SK-N-SH (cell line): ENCODE results near the gene SMIM10L1. TPM values are rescaled to one million over a fixed set of nuclear protein-coding genes. Genes with fewer than 3 reads are reported as not detected.

Source experiments
- CTCF ChIA-PET: fragments of 300-600, 350-600 bp; formaldehyde crosslinking; extraction: SDS; loops from one replicate; lab custom pipeline; 2021; lab: Yijun Ruan, JAX
- POLR2A ChIA-PET: fragments of 350-600 bp; sonication (Branson Sonifier 250); formaldehyde crosslinking; extraction: SDS; loops from one replicate; lab custom pipeline; 2020; ENCODE audit warnings: antibody characterized with exemption, inconsistent platforms; lab: Yijun Ruan, JAX
- DNase-seq: peaks from one replicate; pipeline ENCODE4 v3.0.0; 2012
- H2AFZ ChIP-seq: fragments of 200-600 bp; sonication (generic); 2 replicates; pipeline ENCODE4 v1.8.1; 2016; ENCODE audit warnings: antibody characterized with exemption, mild to moderate bottlenecking, low read depth
- H3F3A ChIP-seq: fragments of 200-600 bp; sonication (generic); replicated peaks from 2 replicates; pipeline ENCODE3; 2016; ENCODE audit warnings: antibody characterized with exemption, mild to moderate bottlenecking; ENCODE audit not compliant: insufficient read depth
- H3K27ac ChIP-seq, 2 experiments: fragments of 200-500 bp in 1 of 2; fragments of 200-600 bp in 1 of 2; sonication (Bioruptor generic) in 1 of 2; sonication (generic), shearing (Covaris generic) in 1 of 2; 2 replicates each; pipeline versions ENCODE4 v1.5.1 to v1.6.1; 2014 to 2016; ENCODE audit warnings: low read depth in 2 of 2, inconsistent platforms in 1 of 2, low read length in 1 of 2, mild to moderate bottlenecking in 1 of 2, mixed read lengths in 1 of 2
- H3K27me3 ChIP-seq: fragments of 200-600 bp; sonication (generic), shearing (Covaris generic); 2 replicates; pipeline ENCODE4 v1.6.1; 2016; ENCODE audit warnings: mixed run types; ENCODE audit not compliant: insufficient read depth
- H3K36me3 ChIP-seq, 2 experiments: fragments of 200-500 bp in 1 of 2; fragments of 200-600 bp in 1 of 2; sonication (Bioruptor generic) in 1 of 2; sonication (generic) in 1 of 2; replicated peaks in 1 of 2; 2 replicates each; pipeline versions ENCODE3 to v1.5.1; 2014 to 2016; ENCODE audit warnings: low read length in 1 of 2, mild to moderate bottlenecking in 1 of 2; ENCODE audit not compliant: insufficient read depth in 2 of 2, control insufficient read depth in 1 of 2
- H3K4me1 ChIP-seq, 2 experiments: fragments of 200-500 bp in 1 of 2; fragments of 200-600 bp in 1 of 2; sonication (Bioruptor generic) in 1 of 2; sonication (generic), shearing (Covaris generic) in 1 of 2; 2 replicates each; pipeline versions ENCODE4 v1.5.1 to v1.6.1; 2014 to 2016; ENCODE audit warnings: low read depth in 1 of 2, low read length in 1 of 2, mixed run types in 1 of 2; ENCODE audit not compliant: insufficient read depth in 2 of 2, control insufficient read depth in 1 of 2
- H3K4me2 ChIP-seq: fragments of 200-600 bp; sonication (generic), shearing (Covaris generic); 2 replicates; pipeline ENCODE4 v1.6.1; 2017; ENCODE audit warnings: mixed run types
- H3K4me3 ChIP-seq, 2 experiments: fragments of 200-500 bp in 1 of 2; fragments of 200-600 bp in 1 of 2; sonication (Bioruptor generic) in 1 of 2; sonication (generic), shearing (Covaris generic) in 1 of 2; 2 replicates each; pipeline versions ENCODE4 v1.5.1 to v1.8.1; 2014 to 2016; ENCODE audit warnings: low read depth in 2 of 2, inconsistent platforms in 1 of 2, low read length in 1 of 2, mild to moderate bottlenecking in 1 of 2, mixed read lengths in 1 of 2, moderate library complexity in 1 of 2
- H3K79me2 ChIP-seq: fragments of 200-600 bp; sonication (generic); 2 replicates; pipeline ENCODE4 v1.8.1; 2017; ENCODE audit warnings: mild to moderate bottlenecking; ENCODE audit not compliant: insufficient read depth
- H3K9ac ChIP-seq: fragments of 200-600 bp; sonication (generic); 2 replicates; pipeline ENCODE4 v1.6.1; 2017; ENCODE audit warnings: mixed run types
- H3K9me2 ChIP-seq: fragments of 200-600 bp; sonication (generic); 2 replicates; pipeline ENCODE4 v1.6.1; 2017; ENCODE audit warnings: mixed run types
- H3K9me3 ChIP-seq: fragments of 200-600 bp; sonication (generic); 2 replicates; pipeline ENCODE4 v1.6.1; 2017; ENCODE audit warnings: mixed run types, mild to moderate bottlenecking, moderate library complexity
- H4K20me1 ChIP-seq: fragments of 200-600 bp; sonication (generic); 2 replicates; pipeline ENCODE4 v1.6.1; 2017; ENCODE audit warnings: mild to moderate bottlenecking, mixed run types; ENCODE audit not compliant: insufficient read depth
- CHD2 ChIP-seq: fragments of 150-350 bp; IDR thresholded peaks from 2 replicates; pipeline ENCODE4 v1.6.1; 2018; ENCODE audit warnings: low read length; ENCODE audit not compliant: partially characterized antibody
- ELF1 ChIP-seq: IDR thresholded peaks from 2 replicates; pipeline ENCODE4 v1.4.0; 2012
- EZH2phosphoT487 ChIP-seq: fragments of 200-600 bp; sonication (generic); IDR thresholded peaks from 2 replicates; pipeline ENCODE4 v1.6.1; 2017; ENCODE audit warnings: low read depth, mixed run types, mild to moderate bottlenecking, antibody characterized with exemption, moderate library complexity, borderline replicate concordance
- FOSL2 ChIP-seq: IDR thresholded peaks from 2 replicates; pipeline ENCODE4 v1.4.0; 2012; ENCODE audit warnings: low read depth, mild to moderate bottlenecking, moderate library complexity, borderline replicate concordance
- JUND ChIP-seq: IDR thresholded peaks from 2 replicates; pipeline ENCODE4 v1.4.0; 2012
- NFIC ChIP-seq: IDR thresholded peaks from 2 replicates; pipeline ENCODE4 v1.4.0; 2012; ENCODE audit warnings: borderline replicate concordance
- RFX5 ChIP-seq: IDR thresholded peaks from 2 replicates; pipeline ENCODE4 v1.6.1; 2012; ENCODE audit warnings: mild to moderate bottlenecking, improper control_type of control experiment, low read length
- SMC3 ChIP-seq: IDR thresholded peaks from 2 replicates; pipeline ENCODE4 v1.6.1; 2012; ENCODE audit warnings: low read depth, low read length, improper control_type of control experiment
- TAF1 ChIP-seq: IDR thresholded peaks from 2 replicates; pipeline ENCODE4 v1.6.1; 2012; ENCODE audit warnings: low read depth, mild to moderate bottlenecking, low read length, moderate library complexity, borderline replicate concordance
- TCF12 ChIP-seq: IDR thresholded peaks from 2 replicates; pipeline ENCODE4 v1.4.0; 2012
- TEAD4 ChIP-seq: IDR thresholded peaks from 2 replicates; pipeline ENCODE4 v1.4.0; 2012; ENCODE audit warnings: mild to moderate bottlenecking, borderline replicate concordance; ENCODE audit not compliant: insufficient read depth
- YY1 ChIP-seq: IDR thresholded peaks from 2 replicates; pipeline ENCODE4 v1.4.0; 2012; ENCODE audit warnings: low read depth, mild to moderate bottlenecking
- WGBS: methylation state at CpG from one replicate; pipeline ENCODE4 v1.1.6; 2017; ENCODE audit warnings: low lambda C conversion rate; 5-methylcytosine and 5-hydroxymethylcytosine counted together
- polyA plus RNA-seq, 3 experiments: library from polyadenylated mRNA; depleted of rRNA; stranded (reverse); fragments of >200 nt; gene quantifications; 2 replicates each; pipeline ENCODE4 v1.2.3, GENCODE V29; 2012
- TF ChIP-seq, protein P1 (sequence below): IDR thresholded peaks from 2 replicates; pipeline ENCODE4 v1.4.0; 2012; ENCODE audit warnings: low read depth, borderline replicate concordance
- TF ChIP-seq, protein P2 (sequence below): IDR thresholded peaks from 2 replicates; pipeline ENCODE4 v1.4.0; 2012; ENCODE audit warnings: low read depth, borderline replicate concordance
- TF ChIP-seq, protein P3 (sequence below): IDR thresholded peaks from 2 replicates; pipeline ENCODE4 v1.6.1; 2012; ENCODE audit warnings: mild to moderate bottlenecking, low read depth, low read length, moderate library complexity
- TF ChIP-seq, protein P4 (sequence below): IDR thresholded peaks from 2 replicates; pipeline ENCODE4; 2012

The SMIM10L1 gene
- polyA plus RNA-seq, 1 of the 3 experiments (the other 2 are of a cell fraction) = 4.3 TPM

DNA sequence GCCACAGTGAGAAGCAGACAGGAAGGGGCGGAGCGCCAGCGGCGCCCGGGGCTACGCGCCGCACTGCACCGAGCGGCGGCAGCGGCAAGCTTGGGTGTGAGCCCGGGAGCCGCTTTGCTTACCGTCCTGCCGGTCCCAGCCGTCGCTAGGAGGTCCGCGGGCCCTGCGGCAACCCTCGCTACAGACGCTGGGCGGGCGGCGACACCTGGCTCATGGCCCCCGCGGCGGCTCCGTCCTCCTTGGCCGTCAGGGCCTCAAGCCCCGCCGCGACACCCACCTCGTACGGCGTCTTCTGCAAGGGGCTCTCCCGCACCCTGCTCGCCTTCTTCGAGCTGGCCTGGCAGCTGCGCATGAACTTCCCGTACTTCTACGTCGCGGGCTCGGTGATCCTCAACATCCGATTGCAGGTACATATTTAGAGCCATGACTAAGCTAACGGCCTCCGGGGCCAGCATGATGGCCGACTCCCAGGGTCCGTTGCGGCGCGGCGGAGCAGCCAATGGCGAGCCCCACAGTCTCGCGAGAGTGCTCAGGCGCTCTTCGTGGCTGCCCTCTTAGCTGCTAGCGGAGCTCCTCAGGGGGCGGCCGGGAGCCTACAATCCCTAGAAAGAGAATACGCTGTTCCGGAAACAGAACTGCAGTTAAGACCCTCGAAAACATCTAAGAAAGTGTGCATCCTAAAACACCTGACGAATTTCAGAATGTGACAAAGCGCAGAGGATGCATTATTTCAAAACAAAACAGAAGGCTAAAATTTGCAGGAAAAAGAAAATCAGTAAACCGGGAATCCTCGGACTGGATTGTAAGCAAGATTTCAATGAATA, at the start of gene SMIM10L1 (continued):
- TF ChIP-seq, protein P1, sequence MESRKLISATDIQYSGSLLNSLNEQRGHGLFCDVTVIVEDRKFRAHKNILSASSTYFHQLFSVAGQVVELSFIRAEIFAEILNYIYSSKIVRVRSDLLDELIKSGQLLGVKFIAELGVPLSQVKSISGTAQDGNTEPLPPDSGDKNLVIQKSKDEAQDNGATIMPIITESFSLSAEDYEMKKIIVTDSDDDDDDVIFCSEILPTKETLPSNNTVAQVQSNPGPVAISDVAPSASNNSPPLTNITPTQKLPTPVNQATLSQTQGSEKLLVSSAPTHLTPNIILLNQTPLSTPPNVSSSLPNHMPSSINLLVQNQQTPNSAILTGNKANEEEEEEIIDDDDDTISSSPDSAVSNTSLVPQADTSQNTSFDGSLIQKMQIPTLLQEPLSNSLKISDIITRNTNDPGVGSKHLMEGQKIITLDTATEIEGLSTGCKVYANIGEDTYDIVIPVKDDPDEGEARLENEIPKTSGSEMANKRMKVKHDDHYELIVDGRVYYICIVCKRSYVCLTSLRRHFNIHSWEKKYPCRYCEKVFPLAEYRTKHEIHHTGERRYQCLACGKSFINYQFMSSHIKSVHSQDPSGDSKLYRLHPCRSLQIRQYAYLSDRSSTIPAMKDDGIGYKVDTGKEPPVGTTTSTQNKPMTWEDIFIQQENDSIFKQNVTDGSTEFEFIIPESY = peak; percentile 98
- peak; percentile 94 for TF ChIP-seq YY1
- no peak for TF ChIP-seq EZH2phosphoT487
- TF ChIP-seq, protein P2, sequence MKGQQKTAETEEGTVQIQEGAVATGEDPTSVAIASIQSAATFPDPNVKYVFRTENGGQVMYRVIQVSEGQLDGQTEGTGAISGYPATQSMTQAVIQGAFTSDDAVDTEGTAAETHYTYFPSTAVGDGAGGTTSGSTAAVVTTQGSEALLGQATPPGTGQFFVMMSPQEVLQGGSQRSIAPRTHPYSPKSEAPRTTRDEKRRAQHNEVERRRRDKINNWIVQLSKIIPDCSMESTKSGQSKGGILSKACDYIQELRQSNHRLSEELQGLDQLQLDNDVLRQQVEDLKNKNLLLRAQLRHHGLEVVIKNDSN = no peak
- TF ChIP-seq JUND = no peak
- TF ChIP-seq ELF1 = 0 out of 2 replicates have a peak, but pooled peaks have one; percentile 25

DNA sequence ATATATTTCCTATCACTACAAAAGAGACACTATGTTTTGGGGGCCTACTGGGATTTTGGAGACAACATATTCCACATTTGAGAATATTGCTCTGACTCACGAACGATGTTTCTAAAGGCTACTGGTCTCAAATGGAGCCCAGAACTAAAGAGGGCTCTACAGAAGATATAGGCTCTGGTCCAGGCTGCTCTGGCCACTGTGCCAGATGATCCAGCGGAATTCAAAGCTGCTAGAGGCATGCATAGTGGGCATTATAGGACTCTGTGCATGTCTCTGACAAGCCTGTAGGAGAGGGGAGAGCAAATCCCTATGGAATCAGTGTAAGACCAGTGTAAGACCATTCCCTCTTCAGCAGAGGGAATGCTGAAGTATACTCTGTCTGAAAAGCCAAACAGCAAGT, 40.6 kb upstream of the SMIM10L1 start:
- Histone ChIP-seq H4K20me1 (peaks cover 4% of the 10 kb centered on the region; the same call in 1 of the 2 replicates), H3K9me3 (no peaks in the 10 kb centered on the region; the same call in 1 of the 2 replicates), H3K27ac (no peak overlapping the region), H3K4me3 (no peak overlapping the region), H3F3A (no peaks in the 10 kb centered on the region), H3K4me1 (no peaks in the 10 kb centered on the region; a peak in 2 of 4 replicates), H3K36me3 (peaks cover 0 to 3% of the 10 kb centered on the region in 2 experiments), H3K9me2 (no peaks in the 10 kb centered on the region), H3K27me3 (no peaks in the 10 kb centered on the region), H3K4me2 (no peak overlapping the region), H2AFZ (no peak overlapping the region), H3K9ac (no peak overlapping the region), H3K79me2 (peaks cover 64% of the 10 kb centered on the region)
- ChIA-PET POLR2A (no interaction called here), CTCF (no interaction called here)
- TF ChIP-seq TEAD4 = no peak
- TF ChIP-seq NFIC = no peak
- no peak for TF ChIP-seq CHD2
- no peak for TF ChIP-seq SMC3
- no peak for TF ChIP-seq TAF1
- no peak for TF ChIP-seq RFX5
- TF ChIP-seq, protein P3, sequence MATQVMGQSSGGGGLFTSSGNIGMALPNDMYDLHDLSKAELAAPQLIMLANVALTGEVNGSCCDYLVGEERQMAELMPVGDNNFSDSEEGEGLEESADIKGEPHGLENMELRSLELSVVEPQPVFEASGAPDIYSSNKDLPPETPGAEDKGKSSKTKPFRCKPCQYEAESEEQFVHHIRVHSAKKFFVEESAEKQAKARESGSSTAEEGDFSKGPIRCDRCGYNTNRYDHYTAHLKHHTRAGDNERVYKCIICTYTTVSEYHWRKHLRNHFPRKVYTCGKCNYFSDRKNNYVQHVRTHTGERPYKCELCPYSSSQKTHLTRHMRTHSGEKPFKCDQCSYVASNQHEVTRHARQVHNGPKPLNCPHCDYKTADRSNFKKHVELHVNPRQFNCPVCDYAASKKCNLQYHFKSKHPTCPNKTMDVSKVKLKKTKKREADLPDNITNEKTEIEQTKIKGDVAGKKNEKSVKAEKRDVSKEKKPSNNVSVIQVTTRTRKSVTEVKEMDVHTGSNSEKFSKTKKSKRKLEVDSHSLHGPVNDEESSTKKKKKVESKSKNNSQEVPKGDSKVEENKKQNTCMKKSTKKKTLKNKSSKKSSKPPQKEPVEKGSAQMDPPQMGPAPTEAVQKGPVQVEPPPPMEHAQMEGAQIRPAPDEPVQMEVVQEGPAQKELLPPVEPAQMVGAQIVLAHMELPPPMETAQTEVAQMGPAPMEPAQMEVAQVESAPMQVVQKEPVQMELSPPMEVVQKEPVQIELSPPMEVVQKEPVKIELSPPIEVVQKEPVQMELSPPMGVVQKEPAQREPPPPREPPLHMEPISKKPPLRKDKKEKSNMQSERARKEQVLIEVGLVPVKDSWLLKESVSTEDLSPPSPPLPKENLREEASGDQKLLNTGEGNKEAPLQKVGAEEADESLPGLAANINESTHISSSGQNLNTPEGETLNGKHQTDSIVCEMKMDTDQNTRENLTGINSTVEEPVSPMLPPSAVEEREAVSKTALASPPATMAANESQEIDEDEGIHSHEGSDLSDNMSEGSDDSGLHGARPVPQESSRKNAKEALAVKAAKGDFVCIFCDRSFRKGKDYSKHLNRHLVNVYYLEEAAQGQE = no peak
- no peak for TF ChIP-seq TCF12
- TF ChIP-seq, protein P4, sequence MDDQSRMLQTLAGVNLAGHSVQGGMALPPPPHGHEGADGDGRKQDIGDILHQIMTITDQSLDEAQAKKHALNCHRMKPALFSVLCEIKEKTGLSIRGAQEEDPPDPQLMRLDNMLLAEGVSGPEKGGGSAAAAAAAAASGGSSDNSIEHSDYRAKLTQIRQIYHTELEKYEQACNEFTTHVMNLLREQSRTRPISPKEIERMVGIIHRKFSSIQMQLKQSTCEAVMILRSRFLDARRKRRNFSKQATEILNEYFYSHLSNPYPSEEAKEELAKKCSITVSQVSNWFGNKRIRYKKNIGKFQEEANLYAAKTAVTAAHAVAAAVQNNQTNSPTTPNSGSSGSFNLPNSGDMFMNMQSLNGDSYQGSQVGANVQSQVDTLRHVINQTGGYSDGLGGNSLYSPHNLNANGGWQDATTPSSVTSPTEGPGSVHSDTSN = no peak
- TF ChIP-seq JUND = no peak
- TF ChIP-seq FOSL2 = no peak
- TF ChIP-seq, protein P1 = no peak
- DNase-seq = no peak
- 97% methylated on average over 3 of the region's 3 CpGs for WGBS
